Suprapubic skin (tissue), 3 donors: ENCODE results near the gene PCDHGA12.

Experiments used
- CTCF ChIP-seq, 2 donors: fragments of 200-600 bp in 1 of 2; fragments of 450-650 bp in 1 of 2; sonication (generic) in 1 of 2; IDR thresholded peaks; one replicate each; pipeline ENCODE4 v1.5.1; 2016 to 2019; ENCODE audit warnings: antibody characterized with exemption in 2 of 2, mild to moderate bottlenecking in 1 of 2, moderate library complexity in 1 of 2
- POLR2A ChIP-seq, 2 donors: fragments of 450-650 bp; IDR thresholded peaks; one replicate each; pipeline ENCODE4 v1.6.1; 2017; ENCODE audit warnings: antibody characterized with exemption in 2 of 2, mild to moderate bottlenecking in 2 of 2, moderate library complexity in 2 of 2

GRCh38 chr5:141413540-141414069 lies 16.7 kb upstream of the PCDHGA12 start:
- TF ChIP-seq POLR2A (IDR thresholded peaks at IDR 0.05) (no peak), CTCF (IDR thresholded peaks at IDR 0.05) (no peak)
